ENCODE measurements around the gene DCTN1.

DCTN1 gene

GRCh38 chr2:74373221-74373676, 6.9 kb downstream of the DCTN1 start:
- no peak for TF ChIP-seq CTCF (IDR thresholded peaks at IDR 0.05; ENCODE audit: control insufficient read depth, extremely low read depth, insufficient read depth)
- DNase-seq (ENCODE audit: low read depth), result no peak
- no peak overlapping the region for H3K4me3 ChIP-seq (ENCODE audit: low read depth, low read length)

DNA sequence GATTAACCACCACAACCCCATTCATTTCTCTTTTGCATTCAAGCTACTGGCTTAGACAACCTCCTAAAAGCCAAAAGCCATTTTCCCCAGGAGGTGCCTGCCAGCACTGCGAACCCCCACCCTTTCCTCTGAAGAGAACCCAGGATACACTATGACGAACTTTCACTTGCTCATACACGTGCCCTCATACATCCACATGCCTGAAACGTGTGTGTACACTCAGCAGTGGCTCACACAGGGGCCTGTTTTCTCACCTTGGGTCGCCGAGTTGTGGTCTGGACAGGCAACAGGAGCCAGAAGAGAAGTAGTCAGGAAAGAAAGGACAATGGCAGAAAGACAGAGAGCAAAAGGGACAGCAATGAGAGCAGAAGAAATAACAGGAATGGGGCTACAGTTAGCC, 7.4 kb downstream of the DCTN1 start:
- no peak for DNase-seq (ENCODE audit: low read depth)
- H3K4me3 ChIP-seq (ENCODE audit: low read depth, low read length), result no peak overlapping the region
- TF ChIP-seq CTCF (IDR thresholded peaks at IDR 0.05; ENCODE audit: control insufficient read depth, extremely low read depth, insufficient read depth), result no peak

- DNase-seq (ENCODE audit: low read depth), result no peak
- no peak for TF ChIP-seq CTCF (IDR thresholded peaks at IDR 0.05; ENCODE audit: control insufficient read depth, extremely low read depth, insufficient read depth)
These were observed 8.7 kb downstream of the DCTN1 start for GRCh38 chr2:74371421-74371820.

GRCh38 chr2:74369976-74370375, 10.1 kb downstream of the DCTN1 start:
- TF ChIP-seq CTCF (IDR thresholded peaks at IDR 0.05; ENCODE audit: control insufficient read depth, extremely low read depth, insufficient read depth), result no peak

More at GRCh38 chr2:74371421-74371820, 8.7 kb downstream of the DCTN1 start:
- no peak overlapping the region for H3K4me3 ChIP-seq (ENCODE audit: low read depth, low read length)

DNA sequence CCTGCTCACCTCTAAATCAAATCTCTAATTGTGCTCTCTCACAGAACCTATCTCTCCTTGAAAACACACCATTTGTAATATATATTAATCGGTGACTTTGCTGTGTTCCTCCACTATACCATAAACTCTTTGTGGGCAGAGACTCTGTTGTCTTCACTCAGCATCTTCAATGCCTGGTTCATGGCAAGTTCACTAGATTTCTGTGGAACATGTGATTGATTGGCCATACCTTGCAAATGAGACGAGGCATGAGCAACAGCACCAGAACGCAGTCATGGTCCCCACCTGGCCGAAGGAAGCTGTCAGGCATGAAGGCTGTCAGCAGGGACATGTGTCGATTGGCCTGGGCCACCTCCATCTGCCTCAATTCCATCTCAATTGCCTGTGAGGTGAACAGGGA, 11.6 kb downstream of the DCTN1 start:
- no peak overlapping the region for H3K4me3 ChIP-seq (ENCODE audit: low read depth, low read length)
- TF ChIP-seq CTCF (IDR thresholded peaks at IDR 0.05; ENCODE audit: control insufficient read depth, extremely low read depth, insufficient read depth), result no peak
- no peak for DNase-seq (ENCODE audit: low read depth)

More at GRCh38 chr2:74369976-74370375, 10.1 kb downstream of the DCTN1 start:
- DNase-seq (ENCODE audit: low read depth), result no peak
- H3K4me3 ChIP-seq (ENCODE audit: low read depth, low read length), result no peak overlapping the region

- TF ChIP-seq CTCF (IDR thresholded peaks at IDR 0.05; ENCODE audit: control insufficient read depth, extremely low read depth, insufficient read depth), result no peak
- no peak for DNase-seq (ENCODE audit: low read depth)
- H3K4me3 ChIP-seq (ENCODE audit: low read depth, low read length), result no peak overlapping the region
These were observed 12.3 kb downstream of the DCTN1 start for GRCh38 chr2:74367789-74368188.

DNA sequence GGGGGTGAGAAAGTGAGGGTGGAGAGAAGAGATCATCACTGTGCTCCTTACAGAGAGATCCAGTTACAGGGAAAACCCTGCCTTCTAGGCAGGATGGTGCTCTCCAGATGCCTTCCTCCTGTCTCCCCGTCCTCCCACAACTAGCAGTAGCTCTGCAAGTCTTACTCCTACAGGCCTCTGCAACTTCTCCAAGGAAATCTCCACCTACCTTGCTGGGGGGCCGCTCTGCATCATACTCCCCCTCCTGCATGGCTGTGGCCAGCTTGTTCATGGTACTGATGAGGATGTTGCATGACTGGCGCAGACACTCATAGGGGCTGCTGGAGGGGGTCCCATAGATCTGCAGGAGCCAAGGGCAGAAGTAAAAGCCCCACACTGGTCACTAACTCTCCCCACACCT, 14.1 kb downstream of the DCTN1 start:
- H3K4me3 ChIP-seq (ENCODE audit: low read depth, low read length), result no peak overlapping the region
- no peak for DNase-seq (ENCODE audit: low read depth)
- no peak for TF ChIP-seq CTCF (IDR thresholded peaks at IDR 0.05; ENCODE audit: control insufficient read depth, extremely low read depth, insufficient read depth)

Measured in LNCaP clone FGC (cell line).